GM10266 (cell line): ENCODE data around the gene SOX3.

ENCODE experiments used
- DNase-seq: peaks from one replicate; pipeline ENCODE4 v3.0.0; 2012; ENCODE audit errors: extremely low spot score
- TF ChIP-seq, protein P1 (sequence below): IDR thresholded peaks from 2 replicates; pipeline ENCODE4 v1.5.1; 2012; ENCODE audit warnings: mild to moderate bottlenecking, low read depth; ENCODE audit not compliant: control insufficient read depth, insufficient read depth; ENCODE audit errors: missing control alignments

The SOX3 gene

DNA sequence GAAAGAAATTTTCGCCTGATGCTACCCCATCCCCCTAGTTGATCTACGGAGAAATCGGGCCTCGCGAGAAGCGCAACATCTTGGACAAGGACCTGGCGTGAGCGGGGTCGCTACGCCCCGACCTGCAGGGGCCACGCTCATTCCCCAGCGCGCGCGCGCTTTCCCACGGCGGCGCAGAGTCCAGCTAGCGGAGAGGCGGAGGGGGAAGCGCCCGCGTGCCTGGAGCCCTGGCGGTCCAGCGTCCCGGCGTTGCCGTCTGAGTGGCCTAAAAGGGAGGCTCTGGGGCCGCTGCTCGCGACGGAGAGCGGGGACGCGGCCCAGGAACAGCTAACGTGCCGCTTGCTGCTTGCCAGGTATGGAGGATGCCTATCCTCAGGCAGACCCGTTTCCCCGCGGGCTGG, 6.0 kb upstream of the SOX3 start:
- TF ChIP-seq, protein P1, sequence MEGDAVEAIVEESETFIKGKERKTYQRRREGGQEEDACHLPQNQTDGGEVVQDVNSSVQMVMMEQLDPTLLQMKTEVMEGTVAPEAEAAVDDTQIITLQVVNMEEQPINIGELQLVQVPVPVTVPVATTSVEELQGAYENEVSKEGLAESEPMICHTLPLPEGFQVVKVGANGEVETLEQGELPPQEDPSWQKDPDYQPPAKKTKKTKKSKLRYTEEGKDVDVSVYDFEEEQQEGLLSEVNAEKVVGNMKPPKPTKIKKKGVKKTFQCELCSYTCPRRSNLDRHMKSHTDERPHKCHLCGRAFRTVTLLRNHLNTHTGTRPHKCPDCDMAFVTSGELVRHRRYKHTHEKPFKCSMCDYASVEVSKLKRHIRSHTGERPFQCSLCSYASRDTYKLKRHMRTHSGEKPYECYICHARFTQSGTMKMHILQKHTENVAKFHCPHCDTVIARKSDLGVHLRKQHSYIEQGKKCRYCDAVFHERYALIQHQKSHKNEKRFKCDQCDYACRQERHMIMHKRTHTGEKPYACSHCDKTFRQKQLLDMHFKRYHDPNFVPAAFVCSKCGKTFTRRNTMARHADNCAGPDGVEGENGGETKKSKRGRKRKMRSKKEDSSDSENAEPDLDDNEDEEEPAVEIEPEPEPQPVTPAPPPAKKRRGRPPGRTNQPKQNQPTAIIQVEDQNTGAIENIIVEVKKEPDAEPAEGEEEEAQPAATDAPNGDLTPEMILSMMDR: no peak
- DNase-seq: no peak

DNA sequence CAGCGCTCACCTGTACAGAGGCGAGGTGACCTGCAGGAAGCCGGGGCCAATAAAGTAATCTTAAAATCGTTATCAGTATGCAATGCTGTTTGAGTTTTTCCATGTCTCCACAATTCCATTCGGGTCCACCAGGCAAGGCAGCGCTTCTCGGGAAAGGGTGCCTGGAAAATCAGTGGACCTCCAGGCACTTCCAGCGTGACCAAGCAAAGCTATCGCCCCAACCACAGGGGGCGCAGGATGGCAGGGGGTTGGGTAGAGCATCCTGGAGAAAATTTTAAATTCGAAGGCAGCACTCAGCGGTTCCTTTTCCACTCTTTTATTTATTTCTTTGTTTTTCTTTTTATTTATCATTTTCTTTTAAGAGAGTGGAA, 5.4 kb upstream of the SOX3 start:
- no peak for DNase-seq
- TF ChIP-seq, protein P1: no peak

DNA sequence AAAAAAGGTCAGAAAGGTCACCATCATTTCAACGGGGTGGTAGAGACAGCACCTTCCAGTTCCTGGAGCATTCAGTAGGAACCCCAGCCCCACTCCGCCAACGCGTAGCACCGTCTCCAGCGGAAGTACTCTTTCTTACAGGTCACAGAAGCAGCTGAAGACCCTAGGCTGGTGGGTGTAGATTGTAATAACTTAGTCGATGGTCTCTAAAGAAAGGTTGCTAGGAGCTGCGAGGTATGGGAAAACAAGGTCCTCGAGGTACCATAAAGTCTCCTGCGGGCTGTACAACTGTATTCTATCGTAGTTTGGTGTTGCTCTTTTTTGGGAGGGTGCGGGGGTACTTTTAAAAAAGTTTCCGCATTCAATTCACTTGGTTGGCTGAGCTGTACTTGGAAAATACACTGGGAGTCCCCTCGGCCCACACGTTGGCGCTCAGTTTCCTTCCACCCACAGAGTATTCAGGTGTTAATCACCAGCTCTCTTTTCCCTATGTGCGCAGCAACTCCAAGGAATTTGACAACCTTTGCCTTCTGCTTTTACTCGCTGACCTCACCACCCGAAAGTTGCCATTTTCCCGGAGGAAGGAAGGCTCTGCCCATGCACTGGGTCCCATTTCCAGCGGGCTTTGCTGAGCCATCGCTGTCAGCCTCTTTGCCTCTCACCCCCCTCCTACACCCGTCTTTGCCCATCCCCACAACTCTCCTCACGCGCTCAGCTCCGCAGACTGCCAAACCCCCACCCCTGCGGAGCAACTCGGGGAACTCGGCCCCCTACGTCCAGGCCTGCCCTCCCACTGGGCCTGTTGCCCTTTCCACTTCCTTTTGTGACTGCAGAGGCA, 4.8 kb upstream of the SOX3 start:
- no peak for DNase-seq
- TF ChIP-seq, protein P1: no peak

DNA sequence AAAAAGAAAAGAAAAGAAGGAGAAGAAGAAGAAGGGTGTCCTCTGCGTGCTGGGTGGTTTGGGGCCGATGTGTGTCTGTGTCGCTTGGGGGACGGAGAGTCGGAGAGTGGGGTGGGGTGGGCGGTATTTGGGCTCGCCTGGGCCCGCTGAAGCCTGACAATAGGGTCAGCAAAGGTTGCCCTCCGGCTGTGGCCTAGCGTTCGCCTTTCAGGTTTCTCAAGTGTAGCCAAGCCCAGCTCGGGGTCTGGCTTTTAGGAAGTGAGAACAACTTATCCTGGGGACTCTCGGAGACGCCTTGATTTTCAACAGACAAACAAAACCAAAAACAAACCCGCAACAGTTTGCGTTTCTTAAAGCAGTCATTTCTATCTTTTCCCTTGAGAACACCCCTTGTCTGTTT, 4.1 kb upstream of the SOX3 start:
- DNase-seq: no peak
- TF ChIP-seq, protein P1: no peak

DNA sequence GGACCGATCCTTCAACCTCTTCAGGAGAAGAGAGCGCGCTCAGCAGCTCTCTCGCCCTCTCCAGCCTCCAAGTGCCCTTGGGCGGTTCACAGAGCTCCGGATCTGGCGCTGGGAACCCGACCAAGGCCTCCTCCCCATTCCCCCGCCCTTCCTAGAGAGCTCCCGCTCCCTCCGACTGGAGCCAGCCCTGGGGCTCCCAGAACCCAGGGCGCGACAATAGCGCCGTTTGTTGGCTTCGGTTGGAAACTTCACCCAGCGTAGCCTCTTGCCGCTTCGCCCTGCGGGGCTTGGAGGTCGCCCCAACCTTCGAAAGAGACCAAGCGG, 3.1 kb upstream of the SOX3 start:
- DNase-seq: no peak

DNA sequence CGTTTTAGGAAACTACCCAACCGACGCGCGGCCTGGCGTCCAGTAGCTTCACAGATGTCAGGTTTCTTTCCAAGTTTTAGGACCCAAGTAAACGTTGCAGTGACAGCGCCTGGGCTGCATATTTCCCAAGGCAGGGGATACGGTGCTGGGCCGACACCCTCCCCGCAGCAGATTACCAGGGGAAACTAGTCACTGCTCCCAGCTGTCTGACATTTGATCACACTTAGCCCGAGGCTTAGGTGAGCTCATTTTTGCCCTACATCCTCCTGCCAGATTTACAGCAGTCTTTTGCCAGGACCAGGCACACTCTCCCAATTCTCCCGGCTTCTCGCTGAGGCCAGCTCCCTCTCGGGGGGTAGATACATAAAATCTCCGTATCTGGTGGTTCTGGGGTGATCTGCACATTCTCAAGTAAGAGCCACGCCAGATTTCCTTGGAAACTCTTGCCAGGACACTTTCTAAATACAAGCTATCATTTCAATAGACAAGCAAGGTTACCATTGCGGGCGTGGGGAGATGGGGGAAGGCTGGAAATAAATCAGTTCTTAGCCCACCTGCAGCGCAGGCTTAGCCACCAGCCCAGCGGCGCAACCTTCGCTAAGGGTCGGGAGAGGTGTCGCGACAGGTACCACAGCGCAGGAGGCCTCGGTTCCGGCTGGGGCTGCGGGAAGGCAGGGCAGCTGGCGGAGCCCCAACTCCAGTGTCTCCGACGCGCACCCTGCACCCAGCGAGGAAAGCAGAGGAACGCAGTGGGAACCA, 2.5 kb upstream of the SOX3 start:
- no peak for DNase-seq
- TF ChIP-seq, protein P1: no peak

More for the DNA sequence above, 3.1 kb upstream of the SOX3 start:
- TF ChIP-seq, protein P1: no peak
